ENCODE measurements around the gene KIF18B. TPM values are rescaled to one million over a fixed set of nuclear protein-coding genes. Genes with fewer than 3 reads are reported as not detected.

The KIF18B gene
- total and polyA plus RNA-seq, 7 donors = 0.01 to 0.17 (median 0.07) TPM; not detected in 2

GRCh38 chr17:44887971-44888954, 59.3 kb downstream of the KIF18B start:
- no peak overlapping the region for H3K4me3 ChIP-seq
- no peak for TF ChIP-seq CTCF (IDR thresholded peaks at IDR 0.05)
- intact Hi-C loops (cut with DNase I) = no loop called here
- DNase-seq = no peak
- H3K36me3 ChIP-seq (ENCODE audit: insufficient read depth in 1 of 2, low read depth in 1 of 2) = peaks cover 12 to 76% of the 10 kb centered on the region in 2 donors
- ATAC-seq = no peak
- H3K4me1 ChIP-seq = no peaks in the 10 kb centered on the region
- no peaks in the 10 kb centered on the region for H3K9me3 ChIP-seq
- no peaks in the 10 kb centered on the region for H3K27me3 ChIP-seq (ENCODE audit: insufficient read depth in 3 of 3, low read length in 2 of 3)
- no peak overlapping the region for H3K27ac ChIP-seq
- WGBS, 3 donors = 76 to 84% (median 78%) methylated on average over 10 of the region's 10 CpGs

- no peaks in the 10 kb centered on the region for H3K9me3 ChIP-seq
- ATAC-seq (no peak), DNase-seq (no peak)
- no peaks in the 10 kb centered on the region for H3K27me3 ChIP-seq (ENCODE audit: insufficient read depth in 3 of 3, low read length in 2 of 3)
- peaks cover 17 to 76% of the 10 kb centered on the region in 2 donors for H3K36me3 ChIP-seq (ENCODE audit: insufficient read depth in 1 of 2, low read depth in 1 of 2)
- intact Hi-C loops (cut with DNase I) = no loop called here
- no peak overlapping the region for H3K4me3 ChIP-seq
- no peaks in the 10 kb centered on the region for H3K4me1 ChIP-seq
- TF ChIP-seq CTCF (IDR thresholded peaks at IDR 0.05) = no peak
- H3K27ac ChIP-seq = no peak overlapping the region
- 56 to 76% (median 61%) methylated on average over 1 of the region's 1 CpG for WGBS, 3 donors
Observed at GRCh38 chr17:44887016-44887415, 60.6 kb downstream of the KIF18B start.

- Histone ChIP-seq H3K9me3 (no peaks in the 10 kb centered on the region), H3K4me1 (no peaks in the 10 kb centered on the region), H3K4me3 (no peak overlapping the region), H3K36me3 (ENCODE audit: insufficient read depth in 1 of 2, low read depth in 1 of 2) (peaks cover 21 to 81% of the 10 kb centered on the region in 2 donors), H3K27me3 (ENCODE audit: insufficient read depth in 3 of 3, low read length in 2 of 3) (no peaks in the 10 kb centered on the region), H3K27ac (no peak overlapping the region)
- 94 to 100% (median 96%) methylated on average over 2 of the region's 2 CpGs for WGBS, 3 donors
- intact Hi-C loops (cut with DNase I) = no loop called here
- TF ChIP-seq CTCF (IDR thresholded peaks at IDR 0.05) = no peak
- ATAC-seq (no peak), DNase-seq (no peak)
Observed at GRCh38 chr17:44884941-44885340, 62.6 kb downstream of the KIF18B start.

- Histone ChIP-seq H3K27ac (no peak overlapping the region), H3K4me1 (no peaks in the 10 kb centered on the region), H3K36me3 (ENCODE audit: insufficient read depth in 1 of 2, low read depth in 1 of 2) (peaks cover 26 to 97% of the 10 kb centered on the region in 2 donors), H3K4me3 (no peak overlapping the region), H3K27me3 (ENCODE audit: insufficient read depth in 3 of 3, low read length in 2 of 3) (no peaks in the 10 kb centered on the region), H3K9me3 (no peaks in the 10 kb centered on the region)
- DNase-seq (no peak), ATAC-seq (no peak)
- no peak for TF ChIP-seq CTCF (IDR thresholded peaks at IDR 0.05)
- intact Hi-C loops (cut with DNase I) = no loop called here
- 87 to 92% (median 91%) methylated on average over 4 of the region's 4 CpGs for WGBS, 3 donors
Observed at GRCh38 chr17:44881145-44881544, 66.4 kb downstream of the KIF18B start.
